Glutamatergic neuron (in vitro differentiated cells): Measurements from ENCODE around the gene PTTG1IP2. TPM values are rescaled to one million over a fixed set of nuclear protein-coding genes. Genes with fewer than 3 reads are reported as not detected.

Source experiments
- DNase-seq: peaks from one replicate; pipeline ENCODE4 v3.0.0; 2022
- H3K27ac Mint-ChIP-seq: one replicate; pipeline ENCODE4 v1.8.0; 2020; ENCODE audit warnings: mild to moderate bottlenecking, mixed read lengths, inconsistent platforms; ENCODE audit not compliant: unreplicated experiment
- H3K27me3 Mint-ChIP-seq: one replicate; pipeline ENCODE4 v1.8.0; 2020; ENCODE audit warnings: mild to moderate bottlenecking, moderate library complexity, mixed read lengths, inconsistent platforms; ENCODE audit not compliant: unreplicated experiment
- H3K36me3 Mint-ChIP-seq: one replicate; pipeline ENCODE4 v1.8.0; 2020; ENCODE audit warnings: mild to moderate bottlenecking, mixed read lengths, inconsistent platforms; ENCODE audit not compliant: unreplicated experiment
- H3K4me1 Mint-ChIP-seq: one replicate; pipeline ENCODE4 v1.8.0; 2020; ENCODE audit warnings: mild to moderate bottlenecking, low read depth, mixed read lengths, inconsistent platforms; ENCODE audit not compliant: unreplicated experiment
- H3K4me3 Mint-ChIP-seq: one replicate; pipeline ENCODE4 v1.8.0; 2020; ENCODE audit warnings: mild to moderate bottlenecking, mixed read lengths, inconsistent platforms; ENCODE audit not compliant: unreplicated experiment
- H3K9me3 Mint-ChIP-seq: one replicate; pipeline ENCODE4 v1.8.0; 2020; ENCODE audit warnings: mild to moderate bottlenecking, moderate library complexity, mixed read lengths, inconsistent platforms; ENCODE audit not compliant: unreplicated experiment
- total RNA-seq: library from RNA; stranded (reverse); fragmentation: NEBNext Ultra II Directional; extraction: Animal tissue kit (Norgen Biotek cat#: 25700); gene quantifications from one replicate; pipeline ENCODE4 v1.2.1, GENCODE V29; 2021; ENCODE audit not compliant: unreplicated experiment
- TF ChIP-seq, protein P1 (sequence below): fragments of 200-600 bp; sonication (generic); IDR thresholded peaks from one replicate; pipeline ENCODE4 v1.5.0; 2021; ENCODE audit not compliant: partially characterized antibody, unreplicated experiment

The PTTG1IP2 gene
- total RNA-seq, 1 donor from 2014 or later = not detected

DNA sequence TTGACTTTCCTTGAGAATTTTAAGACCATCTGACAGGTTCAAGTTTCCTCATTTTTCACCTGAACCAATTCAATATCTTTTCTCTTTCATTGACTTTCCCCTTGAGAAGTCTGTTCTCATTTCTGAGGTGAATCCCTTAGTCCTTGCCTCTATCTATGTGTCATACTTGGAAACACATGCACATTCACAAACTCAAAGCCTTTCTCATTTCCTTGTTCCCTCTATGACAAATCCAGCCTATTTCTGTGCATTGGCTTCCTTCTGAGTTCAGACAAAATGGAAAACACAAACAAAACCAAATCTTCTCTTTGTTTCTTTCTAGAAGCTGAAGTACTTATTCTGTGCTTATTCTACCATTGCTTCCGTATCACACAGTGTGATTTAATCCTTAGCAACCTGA is 13.8 kb downstream of the PTTG1IP2 start:
- peaks cover 2% of the 10 kb centered on the region for H3K4me1 Mint-ChIP-seq
- no peak overlapping the region for H3K27ac Mint-ChIP-seq
- H3K4me3 Mint-ChIP-seq = no peak overlapping the region
- TF ChIP-seq, protein P1, sequence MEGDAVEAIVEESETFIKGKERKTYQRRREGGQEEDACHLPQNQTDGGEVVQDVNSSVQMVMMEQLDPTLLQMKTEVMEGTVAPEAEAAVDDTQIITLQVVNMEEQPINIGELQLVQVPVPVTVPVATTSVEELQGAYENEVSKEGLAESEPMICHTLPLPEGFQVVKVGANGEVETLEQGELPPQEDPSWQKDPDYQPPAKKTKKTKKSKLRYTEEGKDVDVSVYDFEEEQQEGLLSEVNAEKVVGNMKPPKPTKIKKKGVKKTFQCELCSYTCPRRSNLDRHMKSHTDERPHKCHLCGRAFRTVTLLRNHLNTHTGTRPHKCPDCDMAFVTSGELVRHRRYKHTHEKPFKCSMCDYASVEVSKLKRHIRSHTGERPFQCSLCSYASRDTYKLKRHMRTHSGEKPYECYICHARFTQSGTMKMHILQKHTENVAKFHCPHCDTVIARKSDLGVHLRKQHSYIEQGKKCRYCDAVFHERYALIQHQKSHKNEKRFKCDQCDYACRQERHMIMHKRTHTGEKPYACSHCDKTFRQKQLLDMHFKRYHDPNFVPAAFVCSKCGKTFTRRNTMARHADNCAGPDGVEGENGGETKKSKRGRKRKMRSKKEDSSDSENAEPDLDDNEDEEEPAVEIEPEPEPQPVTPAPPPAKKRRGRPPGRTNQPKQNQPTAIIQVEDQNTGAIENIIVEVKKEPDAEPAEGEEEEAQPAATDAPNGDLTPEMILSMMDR = no peak
- H3K36me3 Mint-ChIP-seq = no peaks in the 10 kb centered on the region
- H3K27me3 Mint-ChIP-seq = no peaks in the 10 kb centered on the region
- DNase-seq = no peak
- no peaks in the 10 kb centered on the region for H3K9me3 Mint-ChIP-seq

DNA sequence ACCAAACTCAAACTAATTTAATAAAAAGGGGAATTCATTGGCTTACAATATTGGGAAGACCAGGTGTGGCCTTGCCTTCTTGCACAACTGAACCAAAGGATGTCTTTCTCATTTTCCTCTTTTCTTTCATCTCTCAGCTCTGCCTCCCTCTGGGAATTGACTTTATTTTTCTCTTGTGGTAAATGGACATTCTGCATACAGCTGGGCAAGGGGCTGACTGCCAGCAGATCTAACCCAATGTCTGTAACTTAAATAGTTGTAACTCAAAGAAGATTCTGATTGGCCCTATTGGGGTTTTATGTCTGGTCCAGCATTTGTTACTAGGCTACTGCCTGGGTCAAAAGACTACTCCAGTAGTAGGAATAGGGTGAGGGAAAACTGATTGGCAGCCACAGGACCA is 15.3 kb downstream of the PTTG1IP2 start:
- H3K36me3 Mint-ChIP-seq = no peaks in the 10 kb centered on the region
- H3K4me1 Mint-ChIP-seq = peaks cover 2% of the 10 kb centered on the region
- TF ChIP-seq, protein P1 = no peak
- DNase-seq = no peak
- H3K27me3 Mint-ChIP-seq = no peaks in the 10 kb centered on the region
- H3K27ac Mint-ChIP-seq = no peak overlapping the region
- no peak overlapping the region for H3K4me3 Mint-ChIP-seq
- no peaks in the 10 kb centered on the region for H3K9me3 Mint-ChIP-seq

DNA sequence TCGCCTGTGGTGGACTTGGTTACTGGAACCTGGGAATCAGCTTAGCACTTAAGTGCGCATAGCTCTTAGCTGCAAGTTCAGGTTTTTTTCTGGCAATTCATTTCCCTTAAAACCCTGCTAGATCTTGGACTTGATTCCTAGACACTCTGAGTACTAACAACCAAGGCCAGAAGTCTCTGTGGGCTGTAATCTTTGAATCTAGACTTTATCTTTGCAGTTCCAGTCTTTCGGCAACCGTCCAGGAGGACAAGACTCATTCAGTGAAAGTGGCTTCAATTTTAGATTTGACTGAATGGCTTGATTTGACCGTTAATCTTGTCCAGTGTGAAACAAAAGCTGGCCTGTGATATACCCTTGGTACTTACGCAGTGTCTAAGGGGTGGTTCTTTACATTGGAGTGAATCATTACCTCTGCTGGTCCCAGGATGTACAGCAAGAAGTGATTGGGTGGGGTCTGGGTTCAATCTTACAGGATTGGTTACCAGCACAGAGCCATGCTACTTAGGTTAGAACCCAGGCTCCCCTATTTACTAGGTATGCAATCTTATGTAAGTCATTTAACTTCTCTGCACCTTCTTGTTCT is 16.4 kb downstream of the PTTG1IP2 start:
- Mint-ChIP-seq H3K27ac (no peak overlapping the region), H3K27me3 (no peaks in the 10 kb centered on the region), H3K4me1 (peaks cover 2% of the 10 kb centered on the region), H3K36me3 (no peaks in the 10 kb centered on the region), H3K4me3 (no peak overlapping the region), H3K9me3 (no peaks in the 10 kb centered on the region)
- no peak for DNase-seq
- TF ChIP-seq, protein P1 = no peak

DNA sequence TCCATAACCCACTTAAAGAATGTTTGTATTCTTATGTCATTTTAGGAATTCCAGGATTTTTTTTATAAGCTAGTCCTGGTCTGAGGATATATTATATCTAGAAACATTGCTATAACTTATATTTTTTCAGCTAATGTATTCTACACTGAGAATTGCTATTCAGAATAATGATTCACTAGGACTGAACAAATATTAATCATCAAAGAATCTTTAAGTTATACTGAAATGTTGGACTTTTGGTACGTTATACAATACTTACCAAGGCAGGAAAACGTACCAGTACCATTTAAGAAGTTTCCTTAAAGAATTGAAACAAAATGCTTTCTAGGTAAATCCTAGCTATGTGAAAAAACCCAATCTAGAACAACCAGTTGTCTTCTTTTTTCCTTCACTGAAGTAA is 18.4 kb downstream of the PTTG1IP2 start:
- H3K9me3 Mint-ChIP-seq = no peaks in the 10 kb centered on the region
- no peak overlapping the region for H3K4me3 Mint-ChIP-seq
- no peak for DNase-seq
- no peak overlapping the region for H3K27ac Mint-ChIP-seq
- no peaks in the 10 kb centered on the region for H3K27me3 Mint-ChIP-seq
- H3K36me3 Mint-ChIP-seq = no peaks in the 10 kb centered on the region
- TF ChIP-seq, protein P1 = no peak
- H3K4me1 Mint-ChIP-seq = no peaks in the 10 kb centered on the region

DNA sequence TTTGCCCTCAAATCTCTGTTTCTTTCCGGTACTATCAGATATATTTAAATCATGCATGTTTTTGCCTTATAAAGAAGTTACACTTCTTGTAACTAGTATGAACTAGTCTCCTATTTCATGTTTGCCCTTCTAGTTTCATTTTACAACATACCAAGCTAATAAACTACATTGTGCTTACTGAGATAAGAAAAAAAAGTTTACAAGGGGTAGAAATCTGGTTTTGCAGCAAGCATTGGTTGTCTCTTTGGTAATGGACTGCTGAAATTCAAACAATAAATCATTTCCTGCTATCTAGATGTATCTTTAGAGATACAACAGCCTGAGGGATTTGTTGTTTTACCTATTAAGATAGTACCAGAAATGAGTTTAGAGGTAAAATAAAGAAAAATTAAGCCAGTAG is 18.8 kb downstream of the PTTG1IP2 start:
- Mint-ChIP-seq H3K27ac (no peak overlapping the region), H3K4me1 (no peaks in the 10 kb centered on the region), H3K36me3 (no peaks in the 10 kb centered on the region), H3K4me3 (no peak overlapping the region), H3K27me3 (no peaks in the 10 kb centered on the region), H3K9me3 (no peaks in the 10 kb centered on the region)
- TF ChIP-seq, protein P1 = no peak
- no peak for DNase-seq
